ENCODE results near the gene RPS27A.

DNA sequence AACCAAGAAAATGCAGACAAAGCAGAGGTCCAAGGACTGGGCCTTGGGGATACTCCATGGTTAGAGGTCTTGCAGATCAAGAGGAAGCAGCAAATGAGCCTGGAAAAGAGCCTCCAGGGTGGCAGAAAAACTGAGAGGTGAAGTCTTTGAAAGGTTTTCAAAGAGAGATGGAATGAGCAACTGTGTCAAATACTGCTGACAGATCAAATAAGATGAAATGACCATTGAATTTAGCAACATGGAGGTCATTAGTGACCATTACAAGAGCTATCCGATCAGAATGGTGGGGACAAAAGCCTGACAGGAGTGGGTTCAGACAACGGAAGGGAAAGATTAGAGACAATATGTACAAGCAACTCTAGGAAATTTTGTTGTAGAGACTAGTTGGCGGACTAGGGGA is 1.9 kb upstream of the RPS27A start:
- TF ChIP-seq, protein P1, sequence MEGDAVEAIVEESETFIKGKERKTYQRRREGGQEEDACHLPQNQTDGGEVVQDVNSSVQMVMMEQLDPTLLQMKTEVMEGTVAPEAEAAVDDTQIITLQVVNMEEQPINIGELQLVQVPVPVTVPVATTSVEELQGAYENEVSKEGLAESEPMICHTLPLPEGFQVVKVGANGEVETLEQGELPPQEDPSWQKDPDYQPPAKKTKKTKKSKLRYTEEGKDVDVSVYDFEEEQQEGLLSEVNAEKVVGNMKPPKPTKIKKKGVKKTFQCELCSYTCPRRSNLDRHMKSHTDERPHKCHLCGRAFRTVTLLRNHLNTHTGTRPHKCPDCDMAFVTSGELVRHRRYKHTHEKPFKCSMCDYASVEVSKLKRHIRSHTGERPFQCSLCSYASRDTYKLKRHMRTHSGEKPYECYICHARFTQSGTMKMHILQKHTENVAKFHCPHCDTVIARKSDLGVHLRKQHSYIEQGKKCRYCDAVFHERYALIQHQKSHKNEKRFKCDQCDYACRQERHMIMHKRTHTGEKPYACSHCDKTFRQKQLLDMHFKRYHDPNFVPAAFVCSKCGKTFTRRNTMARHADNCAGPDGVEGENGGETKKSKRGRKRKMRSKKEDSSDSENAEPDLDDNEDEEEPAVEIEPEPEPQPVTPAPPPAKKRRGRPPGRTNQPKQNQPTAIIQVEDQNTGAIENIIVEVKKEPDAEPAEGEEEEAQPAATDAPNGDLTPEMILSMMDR (IDR thresholded peaks at IDR 0.05; ENCODE audit: borderline replicate concordance, extremely low read depth, low read length, poor library complexity, severe bottlenecking) = no peak
- TF ChIP-seq EZH2 (IDR thresholded peaks at IDR 0.05; ENCODE audit: borderline replicate concordance, low read depth, low read length, severe bottlenecking) = no peak

Measured in DND-41 (cell line).